ENCODE measurements around the gene TNS4.

DNA sequence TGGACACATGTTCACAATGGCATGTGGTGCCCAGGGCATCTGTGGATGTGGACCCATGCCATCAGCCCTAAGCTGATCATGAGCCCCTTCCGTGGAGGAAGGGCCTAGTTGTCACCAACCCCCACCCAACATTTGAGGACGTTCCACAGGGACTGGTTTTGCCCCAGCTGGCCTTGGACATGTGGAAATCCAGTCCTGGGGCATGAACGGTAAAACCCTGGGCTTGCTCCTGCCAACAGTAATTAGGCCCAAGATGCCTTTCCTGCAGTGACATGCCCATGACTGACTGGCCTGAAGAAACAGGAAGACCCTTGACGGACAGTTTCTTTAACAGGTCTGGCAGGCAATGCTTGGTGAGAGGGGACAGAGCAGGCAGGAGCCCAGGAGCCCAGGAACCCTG lies 7.7 kb downstream of the TNS4 start:
- TF ChIP-seq CTCF (IDR thresholded peaks at IDR 0.05; ENCODE audit: low read length) = no peak
- TF ChIP-seq EZH2 (optimal IDR thresholded peaks at IDR 0.05; ENCODE audit: low read depth, low read length) = no peak
- no peak for TF ChIP-seq EZH2phosphoT487 (IDR thresholded peaks at IDR 0.05; ENCODE audit: low read length)
